ENCODE measurements around the gene C8A.

C8A gene

DNA sequence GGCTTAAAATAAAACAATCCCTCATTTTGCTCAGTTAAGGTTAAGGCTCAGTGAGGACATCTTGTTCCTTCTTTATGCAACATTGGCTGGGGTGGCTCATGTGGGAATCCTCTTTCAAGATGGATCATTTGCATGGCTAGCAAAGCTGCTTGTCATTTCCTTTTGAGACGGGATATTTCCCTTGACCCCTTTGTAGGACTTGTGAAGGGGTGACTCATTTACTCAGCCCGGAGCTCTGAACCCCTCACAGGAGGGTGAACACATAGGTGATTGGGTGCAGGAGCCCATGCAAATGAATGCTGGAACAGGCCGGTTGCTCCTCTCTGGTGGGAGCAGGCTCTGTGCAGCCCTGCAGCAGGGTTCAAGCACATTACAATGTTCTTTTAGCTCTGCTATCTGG lies 15.8 kb upstream of the C8A start:
- DNase-seq: no peak

DNA sequence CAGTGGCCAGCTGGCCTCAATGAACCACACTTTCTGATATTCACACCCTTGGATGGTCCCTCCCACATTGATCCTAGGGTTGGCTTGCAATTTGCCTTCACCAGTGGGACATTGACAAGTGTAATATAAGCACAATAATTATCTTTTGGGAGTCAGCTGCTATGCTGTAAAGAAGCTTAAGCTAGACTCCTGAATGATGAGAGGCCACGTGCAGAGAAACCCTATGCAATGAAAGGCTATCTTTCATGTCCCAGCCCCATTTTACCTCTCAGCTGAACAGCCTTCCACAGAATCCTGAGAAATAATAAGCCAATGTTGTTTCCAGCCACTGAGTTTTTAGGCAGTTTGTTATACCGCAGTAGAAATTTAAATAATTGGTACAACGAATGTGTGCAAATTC lies 11.1 kb upstream of the C8A start:
- no peak for DNase-seq

DNA sequence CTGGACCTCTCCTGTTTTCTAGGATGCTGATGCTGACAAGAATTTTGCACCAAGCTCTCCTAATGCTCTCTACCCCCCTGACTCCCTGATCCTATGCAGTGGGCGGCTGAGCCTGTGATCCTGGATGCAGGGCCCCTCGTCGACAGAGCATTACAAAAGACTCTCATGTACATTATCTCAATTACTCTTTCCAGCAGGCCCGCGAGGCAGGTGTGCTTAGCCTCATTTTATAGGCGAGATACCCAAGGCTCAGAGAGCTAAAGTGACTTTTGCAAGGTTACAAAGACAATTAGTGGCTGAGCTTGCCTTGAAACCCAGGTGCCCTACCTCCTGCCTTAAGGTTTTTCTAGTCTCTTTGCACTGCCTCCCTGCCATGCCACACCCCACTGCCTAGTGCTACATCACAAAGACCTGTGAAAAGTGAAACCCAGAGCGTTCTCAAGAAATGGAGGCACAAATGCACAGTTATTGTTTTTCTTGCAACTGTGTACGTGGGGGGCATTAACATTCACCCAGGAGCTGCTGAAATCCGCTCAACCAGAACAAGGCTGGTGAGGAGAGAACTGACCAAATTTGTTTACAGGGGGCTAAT lies 10.0 kb upstream of the C8A start:
- DNase-seq: no peak

DNA sequence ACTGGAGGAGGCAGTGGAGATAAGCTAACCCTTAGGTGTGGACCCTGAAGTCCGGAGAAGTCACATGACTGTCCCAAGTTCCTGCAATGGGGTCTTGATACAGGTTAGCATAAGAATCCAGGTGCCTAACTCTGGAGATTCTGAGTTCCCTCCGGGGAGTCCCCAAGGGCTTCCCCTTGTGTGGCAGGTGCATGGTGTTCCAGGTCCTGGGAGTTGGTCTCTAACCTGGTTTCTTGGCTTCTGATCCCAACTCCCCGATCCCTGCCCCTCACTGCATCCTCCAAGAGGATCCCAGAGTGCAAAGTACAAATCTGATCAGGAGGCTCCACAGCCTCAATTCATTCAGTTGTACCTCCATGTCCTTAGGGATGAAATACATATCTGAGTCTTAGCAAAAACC lies 9.3 kb upstream of the C8A start:
- DNase-seq: no peak

DNA sequence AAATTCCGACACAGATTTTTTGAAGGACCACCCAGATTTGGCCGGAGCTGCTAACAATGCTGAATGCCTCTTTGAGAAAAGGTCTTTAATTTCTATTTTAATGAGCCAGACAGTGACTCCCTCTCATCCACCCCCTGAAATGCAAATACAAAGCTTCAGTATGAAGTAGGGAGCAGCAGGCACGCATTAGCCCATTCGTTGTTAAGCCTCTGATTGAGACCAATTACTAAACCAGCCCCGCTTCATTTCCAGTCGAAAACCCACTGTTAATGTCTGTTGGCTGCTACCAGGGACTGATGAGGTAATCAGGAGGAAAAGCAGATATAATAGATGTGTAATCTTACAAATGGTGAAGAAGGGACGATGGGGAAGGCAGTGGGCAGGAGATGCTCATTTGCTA lies 4.8 kb upstream of the C8A start:
- no peak for DNase-seq

- DNase-seq: no peak
Observed at GRCh38 chr1:56850411-56850810, 4.2 kb upstream of the C8A start.

DNA sequence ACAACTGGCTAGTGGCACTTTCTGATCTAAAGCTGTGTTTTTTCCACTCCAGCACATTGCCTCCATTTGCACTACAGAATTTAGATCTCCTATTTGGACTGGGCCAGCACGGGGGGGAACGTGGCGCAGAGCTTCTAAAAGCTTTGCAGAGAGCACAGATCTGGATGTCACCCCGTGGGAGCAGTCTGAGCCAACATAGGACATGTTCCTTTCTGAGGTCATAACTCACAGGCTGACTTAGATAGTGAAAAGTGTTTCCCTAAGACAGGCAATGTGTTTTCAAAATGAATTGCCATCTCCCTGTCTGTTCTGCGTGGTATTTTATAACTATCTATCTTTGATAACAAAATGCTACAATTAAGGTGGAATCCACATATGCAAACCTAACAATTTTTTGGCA lies 3.7 kb upstream of the C8A start:
- no peak for DNase-seq

DNA sequence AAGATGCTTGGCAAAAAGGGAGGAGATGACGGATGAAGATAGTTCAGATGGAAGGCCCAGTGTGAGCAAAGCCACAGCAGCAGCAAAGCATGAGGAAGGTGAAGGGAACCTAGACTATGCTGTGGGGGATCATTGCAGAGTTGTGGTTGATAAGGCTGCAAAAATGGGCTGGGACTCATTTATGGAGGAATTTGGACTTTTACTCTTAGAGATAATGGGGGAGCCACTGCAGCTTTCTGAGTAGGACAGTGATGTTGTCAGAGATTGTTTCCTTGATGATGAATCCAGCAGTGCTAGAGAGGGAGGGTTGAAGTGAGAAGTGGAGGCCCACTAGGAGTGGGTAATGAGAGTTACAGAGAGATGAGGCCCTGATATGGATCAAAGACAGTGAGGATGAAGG lies 2.1 kb upstream of the C8A start:
- no peak for DNase-seq

DNA sequence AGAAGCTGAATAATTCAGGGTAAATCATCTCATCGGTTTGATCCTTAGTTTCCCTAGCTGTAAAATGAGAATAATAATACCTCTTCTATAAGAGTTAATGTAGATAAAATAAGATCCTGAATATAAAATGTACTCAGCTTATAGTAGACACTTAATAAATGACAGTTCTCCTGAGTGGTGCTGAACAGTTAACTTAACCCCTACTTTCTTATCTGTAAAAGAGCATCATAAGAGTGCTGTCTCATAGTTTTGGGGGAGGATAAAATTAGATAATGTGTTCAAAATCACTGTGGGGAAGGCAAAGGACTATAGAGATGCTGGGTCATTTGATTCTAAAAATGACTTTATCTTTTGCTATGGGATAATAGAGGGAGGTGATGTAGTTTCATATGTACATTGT lies 593 bp downstream of the C8A start:
- DNase-seq: no peak

DNA sequence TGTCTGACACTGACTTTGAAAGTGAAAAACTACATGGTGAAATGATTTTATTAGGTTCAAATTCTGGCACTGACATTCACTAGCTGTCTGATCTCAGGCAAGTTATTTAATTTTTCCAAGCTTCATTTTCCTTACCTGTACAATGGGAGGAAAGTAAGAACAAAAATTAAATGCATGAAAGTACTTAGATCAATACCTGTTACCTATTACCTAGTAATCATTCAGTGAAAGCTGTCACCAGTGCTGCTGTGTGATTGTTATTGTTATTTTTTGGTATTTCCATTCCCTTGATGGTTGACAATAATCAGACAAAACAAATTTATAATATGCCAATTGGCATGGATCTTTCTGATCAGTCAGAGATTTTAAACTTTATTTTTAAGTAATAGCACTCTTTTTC lies 1.6 kb downstream of the C8A start:
- no peak for DNase-seq

DNA sequence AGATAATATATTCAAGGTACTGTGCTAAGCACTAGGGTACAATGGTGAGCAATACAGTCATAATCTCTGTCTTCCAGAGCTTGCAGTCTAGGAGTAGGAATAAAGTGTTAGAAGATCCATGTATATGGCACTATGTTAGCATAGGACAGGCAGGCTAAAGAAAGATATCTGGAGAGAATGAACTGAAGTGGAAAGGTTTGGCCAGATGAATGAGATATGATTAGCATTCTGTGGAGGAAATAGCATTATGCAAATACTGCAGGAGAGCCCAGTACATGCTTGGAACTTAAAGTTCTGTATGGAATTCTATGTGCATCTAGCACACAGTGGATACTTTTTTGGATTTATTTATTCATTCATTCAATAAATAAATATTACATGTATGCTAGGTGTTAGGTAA lies 4.7 kb downstream of the C8A start:
- DNase-seq: no peak

DNA sequence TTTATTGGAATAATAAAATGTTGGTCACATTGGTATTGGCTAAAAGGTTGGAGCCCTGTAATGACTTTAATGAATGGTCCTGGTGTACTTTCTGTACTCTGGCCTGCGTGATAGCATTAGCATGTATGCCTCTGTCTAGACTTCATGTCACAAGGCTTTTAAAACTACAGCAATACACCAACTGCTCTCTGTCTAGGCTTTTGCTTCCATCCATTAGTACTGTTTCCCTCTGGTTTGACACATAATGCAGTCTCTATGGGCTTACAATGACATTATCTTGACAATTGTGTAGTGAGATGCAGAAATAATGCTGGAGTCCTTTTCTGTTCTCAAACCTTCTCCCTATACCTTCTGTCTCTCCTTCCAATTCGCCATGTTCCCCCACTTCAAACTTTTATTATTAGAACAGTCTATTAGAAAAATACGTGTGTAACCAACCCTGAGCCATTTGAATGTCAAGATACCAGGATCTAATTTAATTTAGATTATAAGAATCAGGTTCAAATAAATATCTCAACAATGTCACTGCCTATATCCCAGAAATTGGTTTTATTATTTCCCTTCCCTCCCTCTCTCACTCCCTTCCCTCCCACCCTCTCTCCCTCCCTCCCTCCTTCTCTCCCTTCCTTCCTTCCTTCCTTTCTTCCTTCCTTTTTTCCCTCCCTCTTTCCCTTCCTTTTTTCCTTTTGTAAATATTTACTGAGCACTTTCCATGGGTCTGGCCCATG lies 8.8 kb downstream of the C8A start:
- DNase-seq: no peak

DNA sequence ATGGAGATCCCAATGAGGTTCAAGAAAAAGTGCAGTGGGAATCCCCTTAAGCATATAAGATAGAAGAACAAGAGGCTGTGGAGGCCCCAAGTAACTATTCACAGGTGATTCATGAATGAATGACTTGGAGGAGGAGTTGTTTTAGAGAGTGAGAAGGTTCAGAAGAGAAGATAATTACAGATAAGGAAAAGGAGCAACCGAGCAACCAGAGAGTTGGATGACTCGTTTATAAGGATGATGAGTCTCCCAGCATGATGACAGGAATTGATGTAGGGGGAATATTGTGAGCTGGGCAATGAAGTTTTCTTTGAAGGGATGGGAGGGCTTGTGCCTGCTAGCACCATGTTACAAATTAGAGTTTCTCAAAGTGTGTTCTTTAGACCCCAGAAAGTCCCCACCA lies 9.8 kb downstream of the C8A start:
- no peak for DNase-seq

DNA sequence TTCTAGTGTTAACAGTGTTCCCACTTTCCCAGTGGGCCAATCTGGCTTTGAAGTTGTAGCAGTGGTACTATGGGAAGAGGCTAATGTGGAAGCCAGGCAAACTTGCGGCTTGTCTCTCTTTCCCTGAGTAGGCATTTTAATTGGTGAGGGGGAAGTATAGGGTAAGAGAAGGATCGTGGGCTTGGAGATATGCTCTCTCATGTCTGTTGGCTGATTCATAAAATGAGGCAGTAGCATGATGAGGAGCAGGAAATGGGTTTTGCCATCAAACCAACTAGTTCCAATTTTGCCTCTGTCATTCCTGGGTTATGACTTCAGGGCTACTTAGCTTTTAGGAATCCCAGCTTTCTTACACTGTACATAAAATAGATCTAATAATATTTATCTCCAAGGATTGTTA lies 12.1 kb downstream of the C8A start:
- no peak for DNase-seq

DNA sequence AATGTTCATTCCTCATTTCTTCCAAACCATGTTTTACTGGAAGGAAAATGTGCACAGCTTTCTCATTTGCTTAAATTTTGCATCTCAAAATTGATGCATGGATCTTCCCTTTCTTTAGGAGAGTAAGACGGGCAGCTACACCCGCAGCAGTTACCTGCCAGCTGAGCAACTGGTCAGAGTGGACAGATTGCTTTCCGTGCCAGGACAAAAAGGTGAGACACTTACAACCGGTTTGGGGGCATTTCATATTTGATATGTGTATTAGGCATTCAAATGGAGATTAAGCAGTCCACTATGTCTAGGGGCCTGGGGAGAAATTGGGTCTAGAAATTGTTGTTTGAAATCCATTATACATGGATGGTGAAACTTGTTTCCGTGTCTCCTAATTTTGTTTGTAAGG lies 12.9 kb downstream of the C8A start:
- DNase-seq: no peak

GRCh38 chr1:56868761-56869160 lies 14.2 kb downstream of the C8A start:
- no peak for DNase-seq

DNA sequence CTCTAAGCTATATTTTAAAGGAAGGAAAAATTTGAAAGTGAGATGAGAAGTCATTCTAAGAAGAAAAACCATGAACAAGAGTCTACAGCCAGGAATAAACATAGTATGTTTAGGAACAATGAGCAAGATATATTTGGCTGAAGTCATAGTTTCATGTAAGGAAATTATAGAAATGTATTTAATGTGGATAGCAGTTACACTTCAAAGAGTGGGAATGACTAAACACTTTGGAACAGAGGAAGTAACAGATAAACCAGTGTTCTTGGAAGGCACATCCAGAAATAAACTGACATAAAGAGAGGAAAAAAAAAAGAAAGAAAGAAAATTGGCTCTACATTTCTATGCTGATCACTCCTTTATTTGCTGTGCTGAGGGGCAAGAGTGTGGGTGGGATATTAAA lies 18.0 kb downstream of the C8A start:
- no peak for DNase-seq

- DNase-seq: no peak
Observed at GRCh38 chr1:56873213-56873612, 18.6 kb downstream of the C8A start.

- no peak for DNase-seq
Observed at GRCh38 chr1:56874689-56875088, 20.1 kb downstream of the C8A start.

- DNase-seq: no peak
Observed at GRCh38 chr1:56877973-56878372, 23.4 kb downstream of the C8A start.

DNA sequence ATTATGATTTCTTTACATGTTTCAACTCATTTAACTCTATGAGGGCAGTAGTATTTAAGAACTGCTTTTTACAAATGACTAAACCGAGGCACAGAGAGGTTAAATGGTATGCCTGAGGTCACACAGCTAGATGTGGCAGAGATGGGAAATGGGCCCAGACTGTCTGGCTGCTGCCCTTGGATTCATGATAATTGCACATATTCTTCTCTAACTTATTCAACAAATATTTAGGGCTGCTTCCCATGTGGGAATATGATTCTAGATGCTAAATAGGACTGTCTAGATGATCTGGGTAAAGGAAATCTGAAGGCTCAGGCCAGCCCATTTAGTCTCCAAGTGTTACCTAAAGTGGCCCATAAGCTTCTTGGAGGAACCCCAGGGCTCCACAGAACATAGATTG lies 26.2 kb downstream of the C8A start:
- no peak for DNase-seq

GRCh38 chr1:56881417-56881816 lies 26.8 kb downstream of the C8A start:
- DNase-seq: peak; percentile 1

DNA sequence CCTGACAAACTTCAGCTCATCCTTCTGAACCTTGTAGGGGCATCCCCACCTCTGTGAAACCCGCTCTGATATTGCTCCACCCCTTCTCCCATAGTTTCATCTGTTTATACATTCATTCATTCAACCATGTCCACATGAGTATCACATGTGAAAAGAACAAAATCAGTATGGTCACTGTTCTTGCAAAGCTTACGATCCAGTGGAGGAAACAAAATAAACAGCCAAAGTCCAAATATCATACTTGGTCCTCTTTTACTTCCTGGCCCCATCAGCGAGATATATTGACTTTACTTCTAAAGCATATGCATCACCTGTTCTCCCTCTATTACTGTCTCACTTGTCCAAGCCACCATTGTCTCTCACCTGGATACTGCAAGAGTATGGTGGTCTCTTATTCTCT lies 35.6 kb downstream of the C8A start:
- no peak for DNase-seq

GRCh38 chr1:56894014-56894413 lies 39.4 kb downstream of the C8A start:
- no peak for DNase-seq
